IPS DF 4.7 (cell line): ENCODE results near the gene ADGRL2.

Source experiments
- DNase-seq: peaks from one replicate; pipeline ENCODE4 v3.0.0-alpha.2; 2013; ENCODE audit warnings: low spot score; ENCODE audit errors: extremely low read depth

The ADGRL2 gene

DNA sequence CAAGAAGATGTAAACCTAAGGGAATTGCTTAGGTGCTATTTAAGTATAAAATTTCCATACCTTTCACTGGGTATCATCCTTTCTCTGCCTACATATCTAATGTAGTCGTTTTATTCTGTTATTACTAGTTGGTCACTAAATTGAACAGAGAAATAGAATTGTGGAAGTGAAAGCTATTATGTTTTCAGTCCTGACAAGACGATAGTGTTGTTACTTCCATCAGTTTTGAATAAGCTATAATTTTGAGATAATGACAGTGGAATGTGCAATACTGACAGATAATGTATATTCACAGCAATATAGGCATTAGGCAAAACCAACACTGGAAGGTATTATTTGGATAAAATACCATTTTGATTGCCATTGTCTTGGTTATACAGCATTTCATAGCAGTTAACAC, 181.8 kb downstream of the ADGRL2 start:
- DNase-seq = no peak

DNA sequence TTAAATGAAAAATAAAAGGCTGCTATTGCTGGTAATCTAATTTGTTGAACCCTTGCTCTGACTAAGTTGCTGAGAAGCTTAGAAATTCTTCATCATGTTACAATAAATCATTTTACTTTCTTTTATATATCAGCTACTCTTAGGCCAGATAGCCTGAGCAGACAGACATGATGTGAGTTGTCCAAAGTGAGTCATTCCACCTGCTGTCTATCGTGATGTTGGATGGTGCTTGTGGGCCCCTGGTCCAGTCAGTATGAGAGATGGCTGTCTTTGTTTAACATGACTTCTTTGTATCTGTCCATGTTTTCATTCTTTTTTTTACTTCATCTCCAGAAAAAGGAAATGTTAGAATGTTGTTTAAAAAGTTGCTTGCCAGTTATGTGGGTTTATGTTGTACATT, 188.8 kb downstream of the ADGRL2 start:
- no peak for DNase-seq

DNA sequence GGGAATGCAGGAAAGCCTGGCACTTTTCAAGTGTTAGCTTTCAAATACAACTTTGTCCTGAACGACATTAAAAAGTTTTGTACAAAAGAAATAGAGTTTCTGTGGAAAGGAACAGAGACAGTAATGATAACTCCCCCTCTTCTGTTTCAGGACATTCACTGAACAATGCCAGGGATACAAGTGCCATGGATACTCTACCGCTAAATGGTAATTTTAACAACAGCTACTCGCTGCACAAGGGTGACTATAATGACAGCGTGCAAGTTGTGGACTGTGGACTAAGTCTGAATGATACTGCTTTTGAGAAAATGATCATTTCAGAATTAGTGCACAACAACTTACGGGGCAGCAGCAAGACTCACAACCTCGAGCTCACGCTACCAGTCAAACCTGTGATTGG, 189.5 kb downstream of the ADGRL2 start:
- DNase-seq = no peak

DNA sequence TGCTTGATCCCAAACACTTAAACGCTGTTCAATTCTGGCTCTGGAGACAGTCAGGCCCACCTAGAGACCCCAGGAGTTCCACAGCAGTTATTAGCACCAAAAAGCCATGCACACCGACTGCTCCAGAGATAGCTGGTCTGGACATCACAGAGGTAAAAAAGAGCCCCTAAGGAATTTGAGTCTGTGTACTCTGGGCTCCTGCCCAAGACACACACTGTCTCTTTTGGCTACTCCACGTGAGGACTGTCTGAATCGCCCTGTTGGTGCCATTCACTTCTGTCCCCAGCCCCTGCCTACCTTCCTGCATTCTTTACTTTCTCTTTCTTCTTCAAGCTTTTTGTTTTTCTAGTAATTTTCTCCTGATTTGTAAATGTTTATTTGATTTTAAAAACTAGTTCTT, 197.4 kb downstream of the ADGRL2 start:
- DNase-seq = no peak

DNA sequence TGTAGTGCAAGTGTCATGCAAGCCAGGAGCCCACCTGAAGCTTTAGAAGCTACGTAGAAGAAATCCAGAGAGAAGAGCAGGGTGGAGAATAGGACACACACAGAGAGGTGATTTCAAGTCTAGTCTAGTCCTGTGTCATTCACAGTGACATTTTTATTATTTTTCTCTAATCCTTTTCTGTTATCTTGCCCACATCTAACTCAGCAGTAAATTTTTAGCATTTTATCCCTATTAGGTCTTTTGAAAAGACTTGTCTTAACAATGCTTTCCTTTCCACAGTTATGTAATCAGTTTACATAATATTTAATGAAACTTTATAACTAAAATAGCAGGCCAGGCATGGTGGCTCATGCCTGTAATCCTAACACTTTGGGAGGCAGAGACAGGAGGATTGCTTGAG, 198.6 kb downstream of the ADGRL2 start:
- DNase-seq = no peak

- no peak for DNase-seq
Observed at GRCh38 chr1:82000221-82000620, 199.5 kb downstream of the ADGRL2 start.

DNA sequence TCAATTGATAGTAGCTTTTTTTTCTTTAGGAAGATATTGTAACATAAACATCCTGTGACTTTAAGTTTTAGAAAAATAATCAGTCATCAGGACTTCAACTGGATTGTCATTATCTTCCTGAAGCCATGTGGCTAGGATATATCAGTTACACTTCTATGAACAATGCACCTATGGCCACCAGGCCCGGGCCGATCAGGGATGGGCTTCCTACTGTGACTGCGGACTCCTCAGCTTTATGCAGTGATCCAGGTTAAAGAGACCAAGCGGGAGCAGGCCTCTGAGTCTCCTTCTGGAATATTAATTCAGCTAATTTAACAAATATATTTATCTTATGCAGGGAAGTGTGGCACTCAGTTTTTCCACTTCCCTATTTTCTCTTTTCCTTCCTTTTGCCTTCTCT, 200.6 kb downstream of the ADGRL2 start:
- no peak for DNase-seq

GRCh38 chr1:82007804-82008203, 207.1 kb downstream of the ADGRL2 start:
- no peak for DNase-seq

DNA sequence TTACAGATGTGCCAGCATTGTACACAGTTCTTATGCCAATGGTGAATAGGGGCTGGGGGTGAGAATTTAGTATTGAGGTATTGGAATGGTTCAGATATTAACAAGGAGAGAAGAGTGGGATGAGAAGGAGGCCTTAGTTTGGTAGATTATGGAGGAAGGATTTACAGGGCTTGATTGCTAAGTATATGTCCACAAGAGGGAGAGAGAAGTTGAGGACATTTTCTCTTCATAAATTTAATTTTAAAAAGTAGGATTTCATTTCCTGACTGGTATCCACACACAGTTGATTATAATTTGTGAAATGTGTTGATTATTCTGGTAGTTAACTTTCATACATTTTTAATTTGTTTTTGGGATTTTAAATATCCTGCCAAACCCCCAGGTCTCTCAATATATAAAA, 213.0 kb downstream of the ADGRL2 start:
- no peak for DNase-seq

DNA sequence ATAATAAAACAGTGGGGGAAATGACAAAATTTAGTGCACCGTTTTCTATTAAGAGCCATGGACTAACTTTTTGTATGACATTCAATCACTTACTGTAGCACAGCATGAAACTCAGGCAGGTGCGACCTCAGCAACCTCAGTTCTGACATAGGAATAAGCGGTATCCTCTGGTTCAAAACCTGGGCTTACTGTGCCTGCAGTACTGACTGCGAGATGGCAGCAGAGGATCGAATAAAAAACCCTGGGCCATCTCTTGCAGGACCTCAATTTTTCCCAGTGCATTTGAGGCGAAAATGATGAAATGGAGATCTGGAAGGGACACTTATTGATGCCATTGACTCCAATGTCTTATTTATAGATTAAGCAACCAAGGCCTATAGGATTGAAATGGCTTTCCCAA, 214.7 kb downstream of the ADGRL2 start:
- no peak for DNase-seq

GRCh38 chr1:82018319-82018718, 217.6 kb downstream of the ADGRL2 start:
- DNase-seq = no peak

DNA sequence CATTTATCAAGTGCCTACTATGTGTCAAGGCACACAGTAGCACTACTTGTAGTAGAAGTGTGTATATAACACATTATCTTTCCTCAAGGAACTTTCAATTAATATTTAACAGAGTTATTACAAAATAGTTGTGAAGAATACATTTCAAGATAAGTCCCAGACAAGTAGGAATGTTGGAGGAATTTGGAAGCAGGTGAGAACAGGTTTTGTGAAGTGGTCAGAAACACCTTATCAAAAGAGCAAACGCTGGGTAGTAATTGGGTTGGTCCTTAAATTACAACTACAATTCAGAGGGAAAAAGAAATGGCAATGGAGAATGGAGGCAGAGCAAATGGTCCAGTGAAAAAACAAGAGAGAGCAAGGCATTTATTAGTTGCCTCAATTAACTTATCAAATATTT, 218.8 kb downstream of the ADGRL2 start:
- no peak for DNase-seq

DNA sequence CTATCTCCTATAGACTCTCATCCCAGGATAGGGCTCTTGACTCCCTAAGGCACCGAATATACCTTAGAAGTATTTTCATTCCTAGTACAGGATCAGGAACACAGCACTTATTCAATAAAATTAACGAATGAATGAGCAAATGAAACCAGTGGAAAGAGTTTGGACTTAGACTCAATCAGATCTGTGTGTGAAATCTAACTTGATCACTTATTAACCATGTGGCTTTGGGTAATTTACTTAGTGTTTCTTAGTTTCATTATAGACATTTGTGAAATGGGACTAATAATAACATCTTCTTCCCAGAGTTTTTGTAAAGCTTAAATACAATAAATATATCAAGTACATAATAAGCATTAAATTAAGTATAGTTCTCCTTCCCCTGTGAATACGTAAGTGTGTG, 230.1 kb downstream of the ADGRL2 start:
- no peak for DNase-seq

- no peak for DNase-seq
Observed at GRCh38 chr1:82032068-82032467, 231.3 kb downstream of the ADGRL2 start.

DNA sequence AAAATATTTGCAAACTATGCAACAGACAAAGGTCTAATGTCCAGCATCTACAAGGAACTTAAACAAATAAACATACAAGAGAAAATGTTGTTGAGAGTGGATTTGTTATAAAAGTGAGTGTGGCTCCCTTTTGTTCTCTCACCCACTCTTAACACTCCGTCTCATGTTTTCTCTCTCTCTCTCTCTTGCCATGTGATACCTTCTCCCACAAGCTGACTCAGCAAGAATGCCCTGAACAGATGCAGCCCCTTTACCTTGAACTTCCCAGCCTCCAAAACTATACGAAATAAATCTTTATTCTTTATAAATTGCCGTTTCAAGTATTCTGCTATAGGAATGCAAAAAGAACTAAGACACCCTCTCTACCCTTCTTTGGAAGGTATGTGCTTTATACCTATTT, 234.1 kb downstream of the ADGRL2 start:
- no peak for DNase-seq
